ENCODE measurements around the gene SSB. TPM values are rescaled to one million over a fixed set of nuclear protein-coding genes. Genes with fewer than 3 reads are reported as not detected.
"Not testable (repeated sequence)": the region's sequence is repeated elsewhere in the genome, so short reads cannot be mapped to it uniquely, and the experiment has no call there.

SSB gene
- total RNA-seq, 4 donors from 2014 or later: 53.9 to 79.2 (median 63.2) TPM

DNA sequence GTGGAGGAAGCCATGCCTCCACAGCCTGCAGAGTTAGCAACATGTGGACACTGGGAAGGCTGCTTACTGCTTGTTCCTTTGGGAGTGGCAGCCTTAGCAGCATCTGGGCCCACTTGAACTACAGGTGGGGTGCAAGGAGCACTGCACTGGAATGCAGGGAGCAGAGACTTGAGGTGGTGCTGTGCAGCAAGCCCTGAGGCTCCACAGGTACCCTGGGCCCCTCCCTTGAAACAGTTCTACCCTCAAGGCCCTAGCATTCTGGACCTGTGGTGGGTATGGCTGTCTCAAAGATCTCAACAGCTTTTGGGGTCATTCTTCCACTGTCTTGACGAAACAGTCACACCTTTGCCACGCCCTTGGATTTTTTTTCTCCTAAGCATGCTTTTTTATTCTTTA lies 42.1 kb downstream of the SSB start:
- H3K27me3 ChIP-seq: no peaks in the 10 kb centered on the region
- TF ChIP-seq POLR2A (IDR thresholded peaks at IDR 0.05): no peak
- TF ChIP-seq, protein P1, sequence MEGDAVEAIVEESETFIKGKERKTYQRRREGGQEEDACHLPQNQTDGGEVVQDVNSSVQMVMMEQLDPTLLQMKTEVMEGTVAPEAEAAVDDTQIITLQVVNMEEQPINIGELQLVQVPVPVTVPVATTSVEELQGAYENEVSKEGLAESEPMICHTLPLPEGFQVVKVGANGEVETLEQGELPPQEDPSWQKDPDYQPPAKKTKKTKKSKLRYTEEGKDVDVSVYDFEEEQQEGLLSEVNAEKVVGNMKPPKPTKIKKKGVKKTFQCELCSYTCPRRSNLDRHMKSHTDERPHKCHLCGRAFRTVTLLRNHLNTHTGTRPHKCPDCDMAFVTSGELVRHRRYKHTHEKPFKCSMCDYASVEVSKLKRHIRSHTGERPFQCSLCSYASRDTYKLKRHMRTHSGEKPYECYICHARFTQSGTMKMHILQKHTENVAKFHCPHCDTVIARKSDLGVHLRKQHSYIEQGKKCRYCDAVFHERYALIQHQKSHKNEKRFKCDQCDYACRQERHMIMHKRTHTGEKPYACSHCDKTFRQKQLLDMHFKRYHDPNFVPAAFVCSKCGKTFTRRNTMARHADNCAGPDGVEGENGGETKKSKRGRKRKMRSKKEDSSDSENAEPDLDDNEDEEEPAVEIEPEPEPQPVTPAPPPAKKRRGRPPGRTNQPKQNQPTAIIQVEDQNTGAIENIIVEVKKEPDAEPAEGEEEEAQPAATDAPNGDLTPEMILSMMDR (IDR thresholded peaks at IDR 0.05): no peak
- TF ChIP-seq EP300 (IDR thresholded peaks at IDR 0.05): no peak
- no peak for DNase-seq (ENCODE audit: low spot score in 2 of 2)
- H3K4me3 ChIP-seq: no peak overlapping the region
- peaks cover 0 to 12% (median 0%) of the 10 kb centered on the region in 3 donors for H3K36me3 ChIP-seq
- 92 to 93% methylated on average over 2 of the region's 2 CpGs for WGBS, 2 donors
- no peaks in the 10 kb centered on the region for H3K9me3 ChIP-seq
- no peak overlapping the region for H3K27ac ChIP-seq
- peaks cover 0 to 34% (median 10%) of the 10 kb centered on the region in 4 donors for H3K4me1 ChIP-seq

DNA sequence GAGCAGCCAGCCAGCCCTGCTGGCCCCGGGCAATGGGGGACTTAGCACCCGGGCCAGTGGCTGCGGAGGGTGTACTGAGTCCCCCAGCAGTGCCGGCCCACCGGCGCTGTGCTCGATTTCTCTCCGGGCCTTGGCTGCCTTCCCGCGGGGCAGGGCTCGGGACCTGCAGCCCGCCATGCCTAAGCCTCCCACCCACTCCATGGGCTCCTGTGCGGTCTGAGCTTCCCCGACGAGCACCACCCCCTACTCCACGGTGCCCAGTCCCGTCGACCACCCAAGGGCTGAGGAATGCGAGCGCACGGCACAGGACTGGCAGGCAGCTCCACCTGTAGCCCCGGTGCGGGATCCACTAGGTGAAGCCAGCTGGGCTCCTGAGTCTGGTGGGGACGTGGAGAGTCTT lies 43.0 kb downstream of the SSB start:
- peaks cover 0 to 36% (median 10%) of the 10 kb centered on the region in 4 donors for H3K4me1 ChIP-seq
- not testable (repeated sequence) for DNase-seq (ENCODE audit: low spot score in 2 of 2); H3K27me3 ChIP-seq; H3K27ac ChIP-seq; H3K9me3 ChIP-seq; H3K4me3 ChIP-seq
- WGBS, 2 donors: 96% methylated on average over 10 to 21 of the region's 24 CpGs
- H3K36me3 ChIP-seq: peaks cover 0 to 12% (median 0%) of the 10 kb centered on the region in 3 donors

DNA sequence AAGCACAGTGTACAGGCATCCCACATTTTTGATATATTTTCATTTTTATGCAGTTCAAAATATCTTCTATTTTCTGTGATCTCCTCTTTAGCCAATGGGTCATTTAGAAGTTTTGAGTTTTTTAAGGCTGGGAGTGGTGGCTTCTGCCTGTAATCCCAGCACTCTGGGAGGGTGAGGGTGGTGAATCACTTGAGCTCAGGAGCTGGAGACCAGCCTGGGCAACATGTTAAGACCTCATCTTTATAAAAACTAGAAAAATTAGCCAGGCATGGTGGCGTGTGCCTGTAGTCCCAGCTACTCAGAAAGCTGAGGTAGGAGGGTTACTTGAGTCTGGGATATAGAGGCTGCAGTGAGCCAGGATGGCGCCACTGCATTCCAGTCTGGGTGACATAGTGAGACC lies 46.3 kb downstream of the SSB start:
- no peak overlapping the region for H3K4me3 ChIP-seq
- 94 to 95% methylated on average over 2 of the region's 2 CpGs for WGBS, 2 donors
- no peaks in the 10 kb centered on the region for H3K27me3 ChIP-seq
- H3K9me3 ChIP-seq: no peaks in the 10 kb centered on the region
- peaks cover 0 to 20% (median 0%) of the 10 kb centered on the region in 3 donors for H3K36me3 ChIP-seq
- peaks cover 0 to 43% (median 5%) of the 10 kb centered on the region in 4 donors for H3K4me1 ChIP-seq
- TF ChIP-seq POLR2A (IDR thresholded peaks at IDR 0.05) (no peak), EP300 (IDR thresholded peaks at IDR 0.05) (no peak)
- TF ChIP-seq, protein P1 (IDR thresholded peaks at IDR 0.05): no peak
- H3K27ac ChIP-seq: no peak overlapping the region
- no peak for DNase-seq (ENCODE audit: low spot score in 2 of 2)

DNA sequence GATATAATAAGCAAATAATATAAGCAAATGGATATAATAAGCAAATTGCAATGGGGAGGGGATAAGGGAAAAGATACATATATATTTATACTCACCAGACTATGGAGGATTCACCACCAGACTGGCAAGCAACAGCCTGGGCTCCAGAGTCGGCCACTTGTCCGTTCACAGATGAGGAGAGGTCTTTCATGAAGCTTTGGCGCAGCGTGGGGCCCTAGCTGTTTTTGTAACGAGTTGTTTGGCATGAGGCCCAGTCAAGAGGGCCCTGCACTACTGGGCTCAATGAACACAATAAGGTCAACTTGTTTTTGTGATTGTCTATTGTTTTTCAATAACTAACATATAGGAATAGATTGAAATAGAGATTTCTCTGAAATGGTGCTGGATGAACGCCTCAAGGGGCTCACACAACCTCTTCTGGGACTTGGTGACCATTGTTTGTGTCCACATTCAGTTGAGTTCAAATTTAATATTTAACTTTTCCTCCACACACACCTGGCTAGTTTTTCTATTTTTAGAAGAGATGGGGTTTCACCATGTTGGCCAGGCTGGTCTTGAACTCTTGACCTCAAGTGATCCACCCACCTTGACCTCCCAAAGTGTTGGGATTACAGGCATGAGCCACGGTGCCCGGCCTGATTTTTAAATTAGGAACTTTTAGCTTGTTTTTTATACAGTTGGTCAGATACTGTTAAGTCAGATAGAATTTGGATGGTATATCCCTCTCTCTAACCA lies 50.5 kb downstream of the SSB start:
- DNase-seq (ENCODE audit: low spot score in 2 of 2); H3K4me3 ChIP-seq; H3K27ac ChIP-seq; H3K9me3 ChIP-seq; H3K27me3 ChIP-seq: not testable (repeated sequence)
- peaks cover 0 to 32% (median 2%) of the 10 kb centered on the region in 4 donors for H3K4me1 ChIP-seq
- peaks cover 0 to 15% (median 0%) of the 10 kb centered on the region in 3 donors for H3K36me3 ChIP-seq
- 59% methylated on average over 8 of the region's 8 CpGs for WGBS, 2 donors

DNA sequence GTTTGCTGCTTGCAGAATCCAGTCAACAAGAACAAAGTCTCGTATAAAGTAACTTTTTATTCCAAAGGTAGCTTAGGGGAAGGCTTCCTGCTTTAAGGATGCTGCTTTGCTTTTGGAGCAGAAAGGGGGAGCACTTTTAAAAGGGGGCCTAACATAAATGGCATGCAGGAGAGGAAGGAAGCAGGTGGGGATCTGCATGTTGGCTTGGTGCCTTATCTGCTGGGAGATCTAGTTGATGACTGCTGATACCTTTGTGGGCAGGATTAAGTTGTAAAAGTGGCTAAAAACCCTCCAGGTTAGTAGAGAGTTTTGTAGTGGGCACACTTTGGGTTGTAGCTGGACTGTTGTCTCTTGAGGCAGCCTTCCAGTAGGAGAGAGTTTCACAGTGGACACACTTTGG lies 51.0 kb downstream of the SSB start:
- Histone ChIP-seq H3K4me1 (peaks cover 0 to 36% (median 2%) of the 10 kb centered on the region in 4 donors), H3K27ac (no peak overlapping the region), H3K4me3 (no peak overlapping the region), H3K9me3 (no peaks in the 10 kb centered on the region), H3K27me3 (no peaks in the 10 kb centered on the region), H3K36me3 (peaks cover 0 to 15% (median 0%) of the 10 kb centered on the region in 3 donors)
- no peak for DNase-seq (ENCODE audit: low spot score in 2 of 2)
- TF ChIP-seq, protein P1 (IDR thresholded peaks at IDR 0.05): no peak
- TF ChIP-seq EP300 (IDR thresholded peaks at IDR 0.05) (no peak), POLR2A (IDR thresholded peaks at IDR 0.05) (no peak)
- WGBS, 2 donors: 87 to 95% methylated on average over 1 of the region's 1 CpG

DNA sequence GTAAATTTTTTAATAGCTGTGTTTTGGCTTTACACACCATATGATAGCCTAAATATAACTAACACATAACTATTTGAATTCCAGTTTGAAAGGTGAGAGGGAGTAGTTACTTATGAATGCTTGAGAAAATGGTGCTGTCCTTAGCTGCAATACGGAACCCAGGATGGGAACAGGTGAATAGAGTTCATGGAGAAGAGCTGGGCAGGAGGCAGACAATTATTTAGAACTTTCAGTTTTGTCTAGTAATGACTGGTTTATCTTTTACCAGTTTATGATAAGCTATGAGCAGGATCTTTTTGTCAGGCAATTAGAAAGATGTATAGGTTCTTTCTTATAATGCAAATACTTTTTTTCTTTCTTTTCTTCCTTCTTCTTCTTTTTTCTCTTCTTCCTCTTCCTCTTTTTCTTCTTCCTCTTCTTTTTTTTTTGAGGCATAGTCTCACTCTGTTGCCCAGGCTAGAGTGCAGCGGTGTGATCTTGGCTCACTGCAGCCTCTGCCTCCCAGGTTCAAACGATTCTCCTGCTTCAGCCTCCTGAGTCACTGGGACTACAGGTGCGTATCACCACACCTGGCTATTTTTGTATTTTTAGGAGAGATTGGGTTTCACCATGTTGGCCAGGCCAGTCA lies 54.5 kb downstream of the SSB start:
- no peak overlapping the region for H3K4me3 ChIP-seq
- H3K9me3 ChIP-seq: no peaks in the 10 kb centered on the region
- peaks cover 0 to 20% (median under 1%) of the 10 kb centered on the region in 4 donors for H3K4me1 ChIP-seq
- WGBS, 2 donors: 97% methylated on average over 4 of the region's 4 CpGs
- H3K27ac ChIP-seq: no peak overlapping the region
- peaks cover 0 to 21% (median 0%) of the 10 kb centered on the region in 3 donors for H3K36me3 ChIP-seq
- no peak for DNase-seq (ENCODE audit: low spot score in 2 of 2)
- TF ChIP-seq, protein P1 (IDR thresholded peaks at IDR 0.05): no peak
- no peak for TF ChIP-seq POLR2A (IDR thresholded peaks at IDR 0.05)
- no peak for TF ChIP-seq EP300 (IDR thresholded peaks at IDR 0.05)
- no peaks in the 10 kb centered on the region for H3K27me3 ChIP-seq

DNA sequence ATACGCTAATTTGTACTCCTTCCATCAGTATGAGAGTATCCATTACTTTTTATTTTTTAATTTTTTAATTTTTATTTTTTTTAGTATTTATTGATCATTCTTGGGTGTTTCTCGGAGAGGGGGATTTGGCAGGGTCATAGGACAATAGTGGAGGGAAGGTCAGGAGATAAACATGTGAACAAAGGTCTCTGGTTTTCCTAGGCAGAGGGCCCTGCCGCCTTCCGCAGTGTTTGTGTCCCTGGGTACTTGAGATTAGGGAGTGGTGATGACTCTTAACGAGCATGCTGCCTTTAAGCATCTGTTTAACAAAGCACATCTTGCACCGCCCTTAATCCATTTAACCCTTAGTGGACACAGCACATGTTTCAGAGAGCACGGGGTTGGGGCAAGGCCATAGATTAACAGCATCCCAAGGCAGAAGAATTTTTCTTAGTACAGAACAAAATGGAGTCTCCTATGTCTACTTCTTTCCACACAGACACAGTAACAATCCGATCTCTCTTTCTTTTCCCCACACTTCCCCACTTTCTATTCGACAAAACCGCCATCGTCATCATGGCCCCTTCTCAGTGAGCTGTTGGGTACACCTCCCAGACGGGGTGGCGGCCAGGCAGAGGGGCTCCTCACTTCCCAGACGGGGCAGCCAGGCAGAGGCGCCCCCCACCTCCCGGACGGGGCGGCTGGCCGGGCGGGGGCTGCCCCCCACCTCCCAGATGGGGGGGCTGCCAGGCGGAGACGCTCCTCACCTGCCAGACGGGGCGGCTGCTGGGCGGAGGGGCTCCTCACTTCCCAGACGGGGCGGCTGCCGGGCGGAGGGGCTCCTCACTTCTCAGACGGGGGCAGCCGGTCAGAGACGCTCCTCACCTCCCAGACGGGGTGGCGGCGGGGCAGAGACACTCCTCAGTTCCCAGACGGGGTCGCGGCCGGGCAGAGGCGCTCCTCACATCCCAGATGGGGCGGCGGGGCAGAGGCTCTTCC lies 56.9 kb downstream of the SSB start:
- DNase-seq (ENCODE audit: low spot score in 2 of 2); H3K4me1 ChIP-seq; H3K27me3 ChIP-seq; H3K4me3 ChIP-seq; H3K27ac ChIP-seq; H3K9me3 ChIP-seq: not testable (repeated sequence)
- WGBS, 2 donors: 78 to 87% methylated on average over 13 to 31 of the region's 42 CpGs
- peaks cover 0 to 12% (median 0%) of the 10 kb centered on the region in 3 donors for H3K36me3 ChIP-seq
